Kidney tubule cell (primary cell): ENCODE results near the gene MLLT11.
"Not testable (repeated sequence)": the region's sequence is repeated elsewhere in the genome, so short reads cannot be mapped to it uniquely, and the experiment has no call there.

Source experiments
- DNase-seq: peaks from one replicate; pipeline ENCODE4 v3.0.0-alpha.2; 2018; ENCODE audit warnings: low spot score

Gene MLLT11

GRCh38 chr1:151056149-151056548 lies 4.0 kb upstream of the MLLT11 start:
- no peak for DNase-seq

- DNase-seq: no peak
These were observed 1.5 kb upstream of the MLLT11 start for GRCh38 chr1:151058692-151059091.

GRCh38 chr1:151059109-151060006 lies 839 bp upstream of the MLLT11 start, which contains the start of gene CDC42SE1:
Gene CDC42SE1 (minus strand): TSS chr1:151059622. CDS start chr1:151055730, 3,892 bp downstream.
- peak; percentile 86 for DNase-seq

GRCh38 chr1:151060657-151061421 lies 642 bp downstream of the MLLT11 start:
- no peak for DNase-seq

- DNase-seq: no peak
These were observed 1.5 kb downstream of the MLLT11 start for GRCh38 chr1:151061704-151062103.

GRCh38 chr1:151062741-151063371 lies 2.7 kb downstream of the MLLT11 start:
- DNase-seq: peak; percentile 63

- no peak for DNase-seq
These were observed 5.0 kb downstream of the MLLT11 start for GRCh38 chr1:151065089-151065645.

GRCh38 chr1:151067185-151067584 lies 7.0 kb downstream of the MLLT11 start:
- no peak for DNase-seq

- DNase-seq: no peak
These were observed 8.9 kb downstream of the MLLT11 start for GRCh38 chr1:151069103-151069486.

- peak; percentile 92 for DNase-seq
These were observed 10.5 kb downstream of the MLLT11 start, which contains the start of gene GABPB2 for GRCh38 chr1:151070474-151071276. Gene GABPB2 (plus strand): TSS chr1:151070761. CDS start chr1:151088190, 17,429 bp downstream.

GRCh38 chr1:151072224-151072623 lies 12.0 kb downstream of the MLLT11 start:
- no peak for DNase-seq

- DNase-seq: no peak
These were observed 25.9 kb downstream of the MLLT11 start for GRCh38 chr1:151085953-151086559.

- DNase-seq: not testable (repeated sequence)
These were observed 37.2 kb downstream of the MLLT11 start for GRCh38 chr1:151097426-151097825.

GRCh38 chr1:151098126-151098525 lies 37.9 kb downstream of the MLLT11 start:
- no peak for DNase-seq

- DNase-seq: no peak
These were observed 44.4 kb downstream of the MLLT11 start for GRCh38 chr1:151104630-151105029.

GRCh38 chr1:151106894-151107293 lies 46.7 kb downstream of the MLLT11 start:
- peak; percentile 59 for DNase-seq

- DNase-seq: no peak
These were observed 48.1 kb downstream of the MLLT11 start for GRCh38 chr1:151108331-151108730.

- no peak for DNase-seq
These were observed 53.7 kb downstream of the MLLT11 start for GRCh38 chr1:151113877-151114276.
